ENCODE measurements around the gene TRIO.

The TRIO gene

GRCh38 chr5:14197056-14197455 lies 53.9 kb downstream of the TRIO start:
- TF ChIP-seq EZH2phosphoT487 (conservative IDR thresholded peaks at IDR 0.05; ENCODE audit: low read length) (no peak), CTCF (IDR thresholded peaks at IDR 0.05; ENCODE audit: insufficient read depth, low read length, poor library complexity, severe bottlenecking) (no peak)
- Histone ChIP-seq H3K79me2 (ENCODE audit: insufficient read depth, low read length) (peaks cover 2% of the 10 kb centered on the region; the same call in 1 of the 2 replicates), H3F3A (ENCODE audit: insufficient read depth) (no peaks in the 10 kb centered on the region), H3K9ac (ENCODE audit: low read length) (no peak overlapping the region), H3K9me3 (ENCODE audit: insufficient read depth, low read length) (no peaks in the 10 kb centered on the region), H3K27me3 (ENCODE audit: low read length) (no peaks in the 10 kb centered on the region), H4K20me1 (ENCODE audit: low read depth, low read length) (peaks cover 21% of the 10 kb centered on the region; the same call in 1 of the 2 replicates), H2AFZ (ENCODE audit: low read depth, low read length, severe bottlenecking) (no peak overlapping the region), H3K27ac (ENCODE audit: low read depth, low read length) (no peak overlapping the region), H3K4me2 (ENCODE audit: low read depth, low read length, poor library complexity, severe bottlenecking) (no peak overlapping the region), H3K9me2 (replicated peaks; ENCODE audit: insufficient read depth, low read length) (no peaks in the 10 kb centered on the region), H3K4me3 (ENCODE audit: insufficient read depth, low read length, poor library complexity, severe bottlenecking) (no peak overlapping the region), H3K36me3 (ENCODE audit: low read length) (no peaks in the 10 kb centered on the region)

- Histone ChIP-seq H3K9ac (ENCODE audit: low read length) (no peak overlapping the region), H3K79me2 (ENCODE audit: insufficient read depth, low read length) (no peaks in the 10 kb centered on the region), H3F3A (ENCODE audit: insufficient read depth) (no peaks in the 10 kb centered on the region), H3K27me3 (ENCODE audit: low read length) (no peaks in the 10 kb centered on the region), H3K4me2 (ENCODE audit: low read depth, low read length, poor library complexity, severe bottlenecking) (no peak overlapping the region), H3K9me2 (replicated peaks; ENCODE audit: insufficient read depth, low read length) (no peaks in the 10 kb centered on the region), H3K36me3 (ENCODE audit: low read length) (no peaks in the 10 kb centered on the region), H3K27ac (ENCODE audit: low read depth, low read length) (no peak overlapping the region), H3K9me3 (ENCODE audit: insufficient read depth, low read length) (no peaks in the 10 kb centered on the region), H4K20me1 (ENCODE audit: low read depth, low read length) (peaks cover 17% of the 10 kb centered on the region), H3K4me3 (ENCODE audit: insufficient read depth, low read length, poor library complexity, severe bottlenecking) (no peak overlapping the region), H2AFZ (ENCODE audit: low read depth, low read length, severe bottlenecking) (no peak overlapping the region)
- TF ChIP-seq CTCF (IDR thresholded peaks at IDR 0.05; ENCODE audit: insufficient read depth, low read length, poor library complexity, severe bottlenecking) = no peak
- no peak for TF ChIP-seq EZH2phosphoT487 (conservative IDR thresholded peaks at IDR 0.05; ENCODE audit: low read length)
Observed at GRCh38 chr5:14199902-14200301, 56.8 kb downstream of the TRIO start.

- H2AFZ ChIP-seq (ENCODE audit: low read depth, low read length, severe bottlenecking) = no peak overlapping the region
- H3K9me3 ChIP-seq (ENCODE audit: insufficient read depth, low read length) = no peaks in the 10 kb centered on the region
- H3K27me3 ChIP-seq (ENCODE audit: low read length) = no peaks in the 10 kb centered on the region
- H3K79me2 ChIP-seq (ENCODE audit: insufficient read depth, low read length) = no peaks in the 10 kb centered on the region
- no peak for TF ChIP-seq EZH2phosphoT487 (conservative IDR thresholded peaks at IDR 0.05; ENCODE audit: low read length)
- no peak for TF ChIP-seq CTCF (IDR thresholded peaks at IDR 0.05; ENCODE audit: insufficient read depth, low read length, poor library complexity, severe bottlenecking)
- H3K4me3 ChIP-seq (ENCODE audit: insufficient read depth, low read length, poor library complexity, severe bottlenecking) = no peak overlapping the region
- H3F3A ChIP-seq (ENCODE audit: insufficient read depth) = no peaks in the 10 kb centered on the region
- H3K9ac ChIP-seq (ENCODE audit: low read length) = no peak overlapping the region
- no peak overlapping the region for H3K4me2 ChIP-seq (ENCODE audit: low read depth, low read length, poor library complexity, severe bottlenecking)
- H3K27ac ChIP-seq (ENCODE audit: low read depth, low read length) = no peak overlapping the region
- peaks cover 17% of the 10 kb centered on the region for H4K20me1 ChIP-seq (ENCODE audit: low read depth, low read length)
- H3K36me3 ChIP-seq (ENCODE audit: low read length) = no peaks in the 10 kb centered on the region
- H3K9me2 ChIP-seq (replicated peaks; ENCODE audit: insufficient read depth, low read length) = no peaks in the 10 kb centered on the region
Observed at GRCh38 chr5:14200312-14200990, 57.3 kb downstream of the TRIO start.
